Cardiac muscle cell (in vitro differentiated cells and primary cell): ENCODE measurements around the gene ERFL. TPM values are rescaled to one million over a fixed set of nuclear protein-coding genes. Genes with fewer than 3 reads are reported as not detected.

Experiments
- DNase-seq, 2 donors: peaks; one replicate each; pipeline versions ENCODE4 v3.0.0 to v3.0.0-alpha.2; 2010 to 2017; ENCODE audit warnings: low read depth in 1 of 2, low spot score in 1 of 2
- H3K27ac ChIP-seq: fragments of 200-600 bp; sonication (generic); 2 replicates; pipeline ENCODE4 v1.5.1; 2016
- H3K27me3 ChIP-seq: fragments of 200-600 bp; sonication (generic); 2 replicates; pipeline ENCODE4 v1.6.0; 2016; ENCODE audit warnings: control low read depth
- H3K36me3 ChIP-seq: fragments of 200-600 bp; sonication (generic); 2 replicates; pipeline ENCODE4 v1.5.1; 2016; ENCODE audit warnings: control low read depth
- H3K4me1 ChIP-seq: fragments of 200-600 bp; sonication (generic); 2 replicates; pipeline ENCODE4 v1.8.1; 2017; ENCODE audit warnings: low read depth, mild to moderate bottlenecking, mixed run types
- H3K4me3 ChIP-seq: fragments of 200-600 bp; sonication (generic); 2 replicates; pipeline ENCODE4 v1.5.1; 2016; ENCODE audit warnings: mild to moderate bottlenecking
- H3K9me3 ChIP-seq: fragments of 200-600 bp; sonication (generic); 2 replicates; pipeline ENCODE4 v1.5.1; 2017; ENCODE audit warnings: low read depth, mild to moderate bottlenecking, control low read depth
- CTCF ChIP-seq: IDR thresholded peaks from 2 replicates; pipeline ENCODE4 v1.5.1; 2012; ENCODE audit warnings: low read depth, mild to moderate bottlenecking, low read length
- polyA plus RNA-seq: library from polyadenylated mRNA; unstranded; fragments of >200 nt; fragmentation: Nextera tagmentation; extraction: Ambion mirVana; gene quantifications from 2 replicates; pipeline ENCODE4 v1.2.1, GENCODE V29; 2016
- total RNA-seq: library from RNA; depleted of rRNA; stranded (reverse); fragments of >200 nt; gene quantifications from 2 replicates; pipeline ENCODE4 v1.2.3, GENCODE V29; 2016

The ERFL gene
- total and polyA plus RNA-seq, 2 experiments from 2014 or later = 0.06 to 1.0 TPM

GRCh38 chr19:41870401-41870873 lies 57.8 kb downstream of the ERFL start:
- peak in 1 of 2 donors; percentile 60 for DNase-seq
- H3K36me3 ChIP-seq = peaks cover 31% of the 10 kb centered on the region

GRCh38 chr19:41869374-41869955 lies 58.8 kb downstream of the ERFL start:
- no peak for TF ChIP-seq CTCF
- no peaks in the 10 kb centered on the region for H3K4me1 ChIP-seq
- H3K9me3 ChIP-seq = no peaks in the 10 kb centered on the region
- no peak for DNase-seq
- H3K4me3 ChIP-seq = no peak overlapping the region
- H3K36me3 ChIP-seq = peaks cover 41% of the 10 kb centered on the region
- peak overlapping the region; percentile 48 for H3K27ac ChIP-seq
- H3K27me3 ChIP-seq = no peaks in the 10 kb centered on the region

More at GRCh38 chr19:41870401-41870873, 57.8 kb downstream of the ERFL start:
- Histone ChIP-seq H3K27me3 (no peaks in the 10 kb centered on the region), H3K4me3 (no peak overlapping the region), H3K9me3 (no peaks in the 10 kb centered on the region), H3K4me1 (no peaks in the 10 kb centered on the region), H3K27ac (peak overlapping the region; percentile 48)
- no peak for TF ChIP-seq CTCF

GRCh38 chr19:41868989-41869300 lies 59.3 kb downstream of the ERFL start:
- Histone ChIP-seq H3K36me3 (peaks cover 46% of the 10 kb centered on the region), H3K4me1 (no peaks in the 10 kb centered on the region), H3K27ac (peak overlapping the region; percentile 48), H3K4me3 (no peak overlapping the region), H3K9me3 (no peaks in the 10 kb centered on the region), H3K27me3 (no peaks in the 10 kb centered on the region)
- no peak for TF ChIP-seq CTCF
- DNase-seq = no peak

GRCh38 chr19:41868120-41868988 lies 59.9 kb downstream of the ERFL start:
- peaks cover 49% of the 10 kb centered on the region for H3K36me3 ChIP-seq
- H3K4me1 ChIP-seq = no peaks in the 10 kb centered on the region
- no peak for TF ChIP-seq CTCF
- H3K27ac ChIP-seq = peak overlapping the region; percentile 48
- no peaks in the 10 kb centered on the region for H3K9me3 ChIP-seq
- H3K27me3 ChIP-seq = no peaks in the 10 kb centered on the region
- H3K4me3 ChIP-seq = no peak overlapping the region
- DNase-seq = no peak

- no peak for TF ChIP-seq CTCF
- no peaks in the 10 kb centered on the region for H3K27me3 ChIP-seq
- no peak overlapping the region for H3K27ac ChIP-seq
Measured at GRCh38 chr19:41866284-41866683, 62.0 kb downstream of the ERFL start.

More at GRCh38 chr19:41866284-41866683, 62.0 kb downstream of the ERFL start:
- peaks cover 68% of the 10 kb centered on the region for H3K36me3 ChIP-seq
- no peak for DNase-seq
- H3K9me3 ChIP-seq = no peaks in the 10 kb centered on the region
- no peak overlapping the region for H3K4me3 ChIP-seq
- peaks cover 6% of the 10 kb centered on the region for H3K4me1 ChIP-seq
